Panc1 (cell line): ENCODE measurements around the gene CYB5R3. TPM values are rescaled to one million over a fixed set of nuclear protein-coding genes. Genes with fewer than 3 reads are reported as not detected.

Experiments used
- ATAC-seq: fragments of 200-7000 bp; cut with Tn5 transposase; 2 replicates; pipeline ENCODE4 v1.9.1; 2020; ENCODE audit warnings: mild to moderate bottlenecking, moderate library complexity
- BruUV-seq: library from RNA; stranded (reverse); fragments of 400-500 nt; replicated peaks from 2 replicates; lab custom pipeline; 2021; lab: Mats Ljungman, UMichigan
- CTCF ChIA-PET: fragments of 300-600 bp; sonication (Branson Sonifier 250); formaldehyde crosslinking; loops from one replicate; lab custom pipeline; 2022; ENCODE audit warnings: antibody characterized with exemption; lab: Charles Lee
- POLR2A ChIA-PET: fragments of 300-600 bp; sonication (Branson Sonifier 250); formaldehyde crosslinking; loops from one replicate; lab custom pipeline; 2022; ENCODE audit warnings: antibody characterized with exemption; lab: Charles Lee
- DNase-seq: peaks from one replicate; pipeline ENCODE4 v3.0.0-alpha.2; 2010; ENCODE audit warnings: low read depth, low spot score
- H3K27ac ChIP-seq: 2 replicates; pipeline ENCODE4 v1.5.1; 2011; ENCODE audit warnings: mild to moderate bottlenecking, low read length, inconsistent platforms
- H3K27me3 ChIP-seq: fragments of 200-500 bp; sonication (Bioruptor generic); 2 replicates; pipeline ENCODE4 v1.6.0; 2014; ENCODE audit warnings: low read length, inconsistent platforms; ENCODE audit not compliant: control insufficient read depth, insufficient read depth
- H3K36me3 ChIP-seq: fragments of 200-500 bp; sonication (Bioruptor generic); 2 replicates; pipeline ENCODE4 v1.5.1; 2014; ENCODE audit warnings: inconsistent platforms, mild to moderate bottlenecking, low read length, moderate library complexity; ENCODE audit not compliant: control insufficient read depth, insufficient read depth
- H3K4me1 ChIP-seq: 2 replicates; pipeline ENCODE4 v1.5.1; 2011; ENCODE audit warnings: inconsistent platforms, mild to moderate bottlenecking, low read length, moderate library complexity; ENCODE audit not compliant: control insufficient read depth, insufficient read depth
- H3K4me3 ChIP-seq, 2 experiments: 2 replicates each; pipeline ENCODE4 v1.5.1; 2011 to 2012; ENCODE audit warnings: low read depth in 2 of 2, low read length in 2 of 2, mild to moderate bottlenecking in 2 of 2, inconsistent platforms in 1 of 2, moderate library complexity in 1 of 2
- H3K9me3 ChIP-seq: fragments of 200-500 bp; sonication (Bioruptor generic); 2 replicates; pipeline ENCODE4 v1.5.1; 2014; ENCODE audit warnings: low read depth, mild to moderate bottlenecking, inconsistent platforms, low read length, moderate library complexity; ENCODE audit not compliant: control insufficient read depth, insufficient read depth
- CTCF ChIP-seq: fragments of 450-650 bp; IDR thresholded peaks from 2 replicates; pipeline ENCODE4 v1.5.1; 2017; ENCODE audit warnings: mild to moderate bottlenecking
- POLR2AphosphoS5 ChIP-seq: IDR thresholded peaks from 2 replicates; pipeline ENCODE4 v1.6.1; 2012; ENCODE audit warnings: mild to moderate bottlenecking, low read depth, low read length, moderate library complexity
- REST ChIP-seq, 2 experiments: IDR thresholded peaks; 2 replicates each; pipeline ENCODE4 v1.6.1; 2011 to 2012; ENCODE audit warnings: low read depth in 2 of 2, control low read depth in 1 of 2, low read length in 1 of 2, mild to moderate bottlenecking in 1 of 2, moderate library complexity in 1 of 2; ENCODE audit not compliant: insufficient read depth in 1 of 2
- SIN3A ChIP-seq: IDR thresholded peaks from 2 replicates; pipeline ENCODE4 v1.6.1; 2012; ENCODE audit warnings: low read depth, mild to moderate bottlenecking, low read length, moderate library complexity, borderline replicate concordance; ENCODE audit not compliant: insufficient read depth
- TCF7L2 ChIP-seq: IDR thresholded peaks from 2 replicates; pipeline ENCODE4 v1.6.1; 2011; ENCODE audit warnings: mild to moderate bottlenecking, low read depth, low read length, inconsistent platforms
- in situ Hi-C: cut with HindIII; loops from 2 replicates; pipeline ENCODE4 v1.10.0; 2016; ENCODE audit warnings: low sequenced_read_pairs, low pct_unique_long_range_greater_than_20kb
- intact Hi-C: fragments of 100-400 bp; cut with micrococcal nuclease; formaldehyde crosslinking; loops from one replicate; pipeline ENCODE4 v1.10.0; 2022; ENCODE audit not compliant: unreplicated experiment
- total RNA-seq: library from RNA; stranded (reverse); gene quantifications from one replicate; pipeline ENCODE4 v1.2.1, GENCODE V29; 2021; ENCODE audit not compliant: unreplicated experiment

The CYB5R3 gene
- total RNA-seq, 1 experiment from 2014 or later: 102 TPM

GRCh38 chr22:42611051-42611450 lies 38.1 kb downstream of the CYB5R3 start:
- Histone ChIP-seq H3K4me1 (peaks cover 38% of the 10 kb centered on the region), H3K27me3 (no peaks in the 10 kb centered on the region), H3K4me3 (no peak overlapping the region), H3K36me3 (no peaks in the 10 kb centered on the region; the same call in none of the 2 replicates), H3K9me3 (no peaks in the 10 kb centered on the region), H3K27ac (no peak overlapping the region)
- intact Hi-C loops (no loop called here), in situ Hi-C loops (no loop called here)
- BruUV-seq: no TSS peak
- TF ChIP-seq TCF7L2: no peak
- no peak for TF ChIP-seq CTCF
- TF ChIP-seq REST (IDR thresholded peaks at IDR 0.05; ENCODE audit: insufficient read depth in 1 of 2, low read depth in 2 of 2, low read length in 1 of 2): no peak
- TF ChIP-seq SIN3A: no peak
- no peak for TF ChIP-seq POLR2AphosphoS5
- CTCF ChIA-PET: no interaction called here
- POLR2A ChIA-PET: interaction anchor here (0.6 kb wide), 1 partner anchor 14 kb away, joined by 8 read pairs; no protein-coding TSS in a partner anchor
- ATAC-seq (no peak), DNase-seq (no peak)

- in situ Hi-C loops: no loop called here
- peaks cover 38% of the 10 kb centered on the region for H3K4me1 ChIP-seq
- TF ChIP-seq SIN3A: no peak
- no peak for TF ChIP-seq CTCF
- TF ChIP-seq TCF7L2: no peak
- no peak for TF ChIP-seq POLR2AphosphoS5
- no peak for TF ChIP-seq REST (IDR thresholded peaks at IDR 0.05; ENCODE audit: insufficient read depth in 1 of 2, low read depth in 2 of 2, low read length in 1 of 2)
- no peaks in the 10 kb centered on the region; the same call in none of the 2 replicates for H3K36me3 ChIP-seq
- ChIA-PET POLR2A (no interaction called here), CTCF (no interaction called here)
- H3K27ac ChIP-seq: peak overlapping the region; percentile 36; the same call in 1 of the 2 replicates
- DNase-seq (no peak), ATAC-seq (no peak)
- no peaks in the 10 kb centered on the region for H3K9me3 ChIP-seq
- no TSS peak for BruUV-seq
- no peak overlapping the region for H3K4me3 ChIP-seq
- no peaks in the 10 kb centered on the region for H3K27me3 ChIP-seq
- intact Hi-C loops: no loop called here
Measured at GRCh38 chr22:42610186-42610585, 39.0 kb downstream of the CYB5R3 start.
